ENCODE measurements around the gene RREB1. TPM values are rescaled to one million over a fixed set of nuclear protein-coding genes. Genes with fewer than 3 reads are reported as not detected.

The RREB1 gene
- total and polyA plus RNA-seq, 2 donors (not counting 3 experiments of a cell fraction or from before 2014, with no cell fraction given): 3.7 to 33.0 TPM

- H3K4me1 ChIP-seq (ENCODE audit: control insufficient read depth, extremely low read depth, insufficient read depth, low read length): no peaks in the 10 kb centered on the region
- BruUV-seq (replicated peaks): no TSS peak
- dilution Hi-C loops (cut with MboI; ENCODE audit: extremely low pct_ligation_motif_present, low sequenced_read_pairs) (no loop called here), intact Hi-C loops (cut with micrococcal nuclease) (no loop called here)
- no peak overlapping the region for H3K4me3 ChIP-seq (replicated peaks in 1 of 3; ENCODE audit: insufficient read depth in 1 of 3, low read depth in 1 of 3, low read length in 3 of 3)
- ChIA-PET POLR2A (no interaction called here), CTCF (interaction anchor here (0.5 to 1.4 kb wide), 3 partner anchors 25 to 273 kb away, joined by 3 read pairs; no protein-coding TSS in a partner anchor)
- no peak for FAIRE-seq
- no peaks in the 10 kb centered on the region for H3K36me3 ChIP-seq (ENCODE audit: control insufficient read depth in 2 of 2, extremely low read depth in 1 of 2, insufficient read depth in 2 of 2, low read length in 2 of 2)
- no peak overlapping the region for H3K27ac ChIP-seq (ENCODE audit: insufficient read depth, low read depth, low read length)
- H3K27me3 ChIP-seq (ENCODE audit: control insufficient read depth in 2 of 2, insufficient read depth in 2 of 2, low read length in 2 of 2): no peaks in the 10 kb centered on the region
- TF ChIP-seq FOS (IDR thresholded peaks at IDR 0.05; ENCODE audit: borderline replicate concordance, insufficient read depth, low read length): no peak
- no peak for TF ChIP-seq POLR2AphosphoS5 (IDR thresholded peaks at IDR 0.05; ENCODE audit: insufficient read depth, low read depth, low read length)
- TF ChIP-seq MYC (IDR thresholded peaks at IDR 0.05; ENCODE audit: low read depth, low read length): no peak
- no peak for TF ChIP-seq CTCF (IDR thresholded peaks at IDR 0.05; ENCODE audit: extremely low read depth in 1 of 2, insufficient read depth in 1 of 2, low read depth in 1 of 2, low read length in 2 of 2)
- no peak for TF ChIP-seq EZH2 (IDR thresholded peaks at IDR 0.05; ENCODE audit: borderline replicate concordance, low read depth, low read length, severe bottlenecking)
- no peak for TF ChIP-seq POLR2A (IDR thresholded peaks at IDR 0.05; ENCODE audit: low read depth, low read length)
- no peak for TF ChIP-seq MAX (IDR thresholded peaks at IDR 0.05; ENCODE audit: insufficient read depth, insufficient read length)
- H3K9ac ChIP-seq (replicated peaks; ENCODE audit: extremely low read depth, insufficient read depth, low read length): no peak overlapping the region
- no peaks in the 10 kb centered on the region for H3K9me3 ChIP-seq (replicated peaks; ENCODE audit: control insufficient read depth, insufficient read depth, low read length)
- H3K9me1 ChIP-seq (replicated peaks; ENCODE audit: control insufficient read depth, extremely low read depth, insufficient read depth, low read length): no peaks in the 10 kb centered on the region
- H2AFZ ChIP-seq (ENCODE audit: low read depth, low read length): no peak overlapping the region
- H3K79me2 ChIP-seq (ENCODE audit: control insufficient read depth, insufficient read depth, low read length): no peaks in the 10 kb centered on the region
- no peak overlapping the region for H3K4me2 ChIP-seq (ENCODE audit: insufficient read depth, low read length)
- H4K20me1 ChIP-seq (replicated peaks; ENCODE audit: control insufficient read depth, extremely low read depth, insufficient read depth, low read length): no peaks in the 10 kb centered on the region
- no peak for DNase-seq (ENCODE audit: low read depth, low spot score)
These were observed 46.8 kb upstream of the RREB1 start for GRCh38 chr6:7060769-7061516.

All from endothelial cell of umbilical vein (primary cell).